GM12874 (cell line): ENCODE results near the gene KCNK2.

Experiments
- TF ChIP-seq, protein P1 (sequence below): IDR thresholded peaks from 2 replicates; pipeline ENCODE4 v1.5.1; 2011; ENCODE audit warnings: low read depth, mild to moderate bottlenecking, control low read depth, low read length, moderate library complexity; ENCODE audit not compliant: insufficient read depth

KCNK2 gene

DNA sequence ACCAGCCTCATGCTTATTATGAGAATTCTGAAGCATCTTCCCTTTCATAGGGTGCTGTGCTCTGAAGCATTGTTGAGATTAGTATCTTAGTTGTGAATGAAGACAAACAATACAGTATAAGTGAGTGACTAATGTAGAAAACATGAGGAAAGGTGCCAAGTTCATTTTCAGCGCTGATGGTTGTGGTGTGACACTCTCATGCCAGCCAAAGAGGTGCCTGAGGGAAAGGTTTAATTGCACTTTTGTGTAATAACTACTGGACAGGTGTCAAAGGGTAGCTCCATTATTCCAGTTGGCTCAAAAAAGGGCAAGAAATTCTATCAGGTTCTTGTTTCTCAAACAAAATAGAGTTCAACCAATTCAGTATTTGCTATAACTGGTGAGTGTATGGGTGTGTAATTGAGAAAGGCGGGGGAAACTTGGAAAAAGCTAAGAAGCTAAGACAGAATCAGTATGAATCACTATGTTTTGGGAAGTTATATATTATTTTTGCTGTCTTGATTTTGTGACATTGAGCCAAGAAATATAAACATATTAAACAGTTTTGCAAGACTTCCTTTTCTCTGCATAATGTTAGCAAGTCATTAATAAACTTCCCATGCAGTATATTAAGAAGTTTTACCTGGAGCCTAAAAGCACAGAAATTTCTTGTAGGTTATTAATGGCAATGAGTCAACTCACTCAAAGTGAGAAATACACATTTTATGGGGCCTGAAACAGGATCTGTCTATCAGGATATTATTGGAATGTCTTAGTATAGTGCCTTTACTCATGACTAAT is 31.8 kb downstream of the KCNK2 start:
- TF ChIP-seq, protein P1, sequence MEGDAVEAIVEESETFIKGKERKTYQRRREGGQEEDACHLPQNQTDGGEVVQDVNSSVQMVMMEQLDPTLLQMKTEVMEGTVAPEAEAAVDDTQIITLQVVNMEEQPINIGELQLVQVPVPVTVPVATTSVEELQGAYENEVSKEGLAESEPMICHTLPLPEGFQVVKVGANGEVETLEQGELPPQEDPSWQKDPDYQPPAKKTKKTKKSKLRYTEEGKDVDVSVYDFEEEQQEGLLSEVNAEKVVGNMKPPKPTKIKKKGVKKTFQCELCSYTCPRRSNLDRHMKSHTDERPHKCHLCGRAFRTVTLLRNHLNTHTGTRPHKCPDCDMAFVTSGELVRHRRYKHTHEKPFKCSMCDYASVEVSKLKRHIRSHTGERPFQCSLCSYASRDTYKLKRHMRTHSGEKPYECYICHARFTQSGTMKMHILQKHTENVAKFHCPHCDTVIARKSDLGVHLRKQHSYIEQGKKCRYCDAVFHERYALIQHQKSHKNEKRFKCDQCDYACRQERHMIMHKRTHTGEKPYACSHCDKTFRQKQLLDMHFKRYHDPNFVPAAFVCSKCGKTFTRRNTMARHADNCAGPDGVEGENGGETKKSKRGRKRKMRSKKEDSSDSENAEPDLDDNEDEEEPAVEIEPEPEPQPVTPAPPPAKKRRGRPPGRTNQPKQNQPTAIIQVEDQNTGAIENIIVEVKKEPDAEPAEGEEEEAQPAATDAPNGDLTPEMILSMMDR = no peak

DNA sequence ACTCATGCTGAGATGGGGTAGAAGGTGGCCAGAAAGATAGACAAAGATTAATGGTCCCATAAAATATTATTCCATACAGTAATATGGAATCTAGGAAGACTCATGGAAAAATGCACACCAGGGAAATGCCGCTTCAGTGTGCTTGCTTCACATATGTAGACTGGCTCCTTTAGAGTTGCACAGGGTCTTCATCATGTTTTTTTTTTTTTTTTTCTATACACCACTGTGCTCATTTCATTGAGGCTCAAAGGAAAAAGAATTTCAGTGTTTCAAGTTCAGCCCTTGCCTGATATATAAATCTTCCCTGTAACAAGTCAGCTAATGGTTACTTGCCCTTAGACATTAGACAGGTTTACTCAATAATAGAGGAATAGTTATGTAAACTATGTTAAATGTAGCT is 33.2 kb downstream of the KCNK2 start:
- TF ChIP-seq, protein P1 = no peak

DNA sequence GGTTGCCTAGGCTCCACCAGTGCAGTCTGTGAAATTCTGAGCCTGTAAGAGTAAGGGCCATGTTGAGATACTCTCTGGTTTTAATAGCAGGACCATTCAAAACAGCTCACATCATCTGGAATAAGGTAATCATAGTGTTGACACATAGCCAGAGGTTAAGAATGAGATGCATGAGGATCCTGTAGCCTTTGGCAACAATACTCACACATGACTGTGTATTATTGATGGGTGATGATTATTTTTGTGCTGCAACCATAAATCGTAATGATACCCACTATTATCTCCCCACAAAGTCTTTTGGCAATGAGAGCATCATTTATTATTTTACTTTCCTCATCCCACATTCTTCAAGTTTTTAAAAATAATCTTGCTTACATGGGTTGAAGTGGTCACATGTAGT is 35.5 kb downstream of the KCNK2 start:
- TF ChIP-seq, protein P1 = no peak

DNA sequence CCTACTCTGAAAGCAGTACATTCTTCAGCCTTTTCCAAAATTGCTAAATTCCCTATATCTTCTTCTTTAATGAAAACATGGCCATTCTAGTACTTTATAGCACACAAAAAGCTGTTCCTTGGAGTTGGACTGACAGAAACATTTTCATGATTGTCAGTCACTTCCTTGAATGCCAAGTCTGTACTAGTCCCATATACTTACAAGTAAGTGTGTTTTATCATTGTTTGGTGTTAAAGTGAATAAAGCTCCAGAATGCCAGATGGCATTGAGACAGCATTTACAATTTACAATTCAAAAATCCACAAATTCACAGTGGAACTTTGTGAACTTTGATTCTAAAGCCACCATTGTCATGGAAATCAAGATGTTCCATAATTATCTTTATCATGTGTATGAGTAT is 36.5 kb downstream of the KCNK2 start:
- TF ChIP-seq, protein P1 = no peak

DNA sequence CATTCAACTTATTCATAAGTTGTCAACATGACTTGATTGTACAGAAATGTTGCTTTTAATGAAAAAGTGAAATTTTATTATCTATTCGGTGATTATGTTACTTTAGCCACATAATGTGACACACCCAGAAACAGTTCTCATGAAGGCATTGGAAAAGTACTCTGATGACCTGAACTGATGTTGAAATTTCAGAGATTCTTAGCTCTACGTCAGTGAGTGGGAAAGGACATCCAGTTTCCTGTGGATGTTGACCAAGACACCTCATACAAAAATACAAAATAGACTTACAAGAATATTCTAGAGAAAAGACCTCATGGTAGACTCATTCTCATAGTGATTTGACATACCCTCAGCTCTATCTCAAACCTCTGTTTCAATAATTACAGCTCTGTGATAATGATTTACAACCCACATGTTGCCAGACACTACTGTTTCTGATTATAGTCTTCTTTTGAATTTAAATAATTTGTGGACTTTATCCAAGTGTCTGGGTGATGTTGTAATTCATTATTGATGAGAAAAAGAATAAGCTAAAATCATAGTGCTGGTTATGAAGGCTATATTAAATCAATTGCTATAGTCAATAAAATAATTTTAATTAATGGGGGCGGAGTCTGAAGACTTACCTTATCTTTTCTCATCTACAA is 37.3 kb downstream of the KCNK2 start:
- TF ChIP-seq, protein P1 = no peak

DNA sequence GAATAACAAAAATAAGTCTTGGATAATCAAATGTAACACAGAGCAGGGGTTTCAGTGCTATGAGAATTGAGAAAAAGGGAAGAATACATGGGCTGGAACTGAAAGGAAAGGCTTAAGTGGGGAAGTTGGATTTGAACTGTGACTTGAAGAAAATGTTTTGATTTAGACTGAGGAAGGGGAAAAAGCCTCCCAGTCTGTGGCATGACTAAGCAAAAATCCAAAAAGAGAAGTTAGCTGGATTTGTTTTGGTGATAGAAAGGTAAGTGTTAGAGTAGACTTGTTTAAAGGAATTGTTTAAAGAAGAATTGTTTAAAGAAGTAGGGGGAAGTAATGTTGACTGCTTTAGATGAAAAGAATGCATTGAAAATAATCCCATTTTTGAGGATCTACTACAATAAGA is 46.0 kb downstream of the KCNK2 start:
- TF ChIP-seq, protein P1 = no peak

DNA sequence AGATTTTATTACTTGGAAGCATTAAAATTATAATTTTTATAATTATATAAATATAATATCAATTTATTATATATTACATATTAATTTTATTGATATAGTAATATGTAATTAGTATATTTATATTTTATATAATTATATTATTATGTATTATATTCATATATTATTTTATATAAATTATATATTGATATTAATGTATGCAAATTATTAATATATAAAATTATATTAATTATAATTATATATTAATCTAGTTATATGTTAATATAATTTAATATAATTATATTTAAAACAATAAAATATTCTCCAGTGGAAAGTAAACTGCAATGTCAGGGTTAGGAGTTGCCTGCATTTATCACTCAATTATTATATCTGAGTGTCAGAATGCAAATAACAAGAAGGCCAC is 48.8 kb downstream of the KCNK2 start:
- TF ChIP-seq, protein P1 = no peak
